Osteocyte (in vitro differentiated cells): Measurements from ENCODE around the gene USP28. TPM values are rescaled to one million over a fixed set of nuclear protein-coding genes. Genes with fewer than 3 reads are reported as not detected.
A peak's percentile ranks its signal among the peaks of the same experiment; 100 is the strongest.
"Not testable (repeated sequence)": the region's sequence is repeated elsewhere in the genome, so short reads cannot be mapped to it uniquely, and the experiment has no call there.

Source experiments
- DNase-seq: peaks from one replicate; pipeline ENCODE4 v3.0.0; 2021; ENCODE audit warnings: mixed read lengths; ENCODE audit not compliant: unreplicated experiment; ENCODE audit errors: extremely low spot score
- H3K27ac Mint-ChIP-seq: one replicate; pipeline ENCODE4 v1.8.0; 2021; ENCODE audit warnings: mild to moderate bottlenecking, mixed read lengths; ENCODE audit not compliant: unreplicated experiment
- H3K27me3 Mint-ChIP-seq: one replicate; pipeline ENCODE4 v1.8.0; 2021; ENCODE audit warnings: mixed read lengths; ENCODE audit not compliant: unreplicated experiment
- H3K36me3 Mint-ChIP-seq: one replicate; pipeline ENCODE4 v1.8.0; 2021; ENCODE audit warnings: mixed read lengths; ENCODE audit not compliant: unreplicated experiment
- H3K4me1 Mint-ChIP-seq: one replicate; pipeline ENCODE4 v1.8.0; 2021; ENCODE audit warnings: mixed read lengths; ENCODE audit not compliant: unreplicated experiment
- H3K4me3 Mint-ChIP-seq: one replicate; pipeline ENCODE4 v1.8.0; 2021; ENCODE audit warnings: mild to moderate bottlenecking, moderate library complexity, mixed read lengths; ENCODE audit not compliant: unreplicated experiment
- H3K9me3 Mint-ChIP-seq: one replicate; pipeline ENCODE4 v1.8.0; 2021; ENCODE audit warnings: mixed read lengths; ENCODE audit not compliant: unreplicated experiment
- total RNA-seq: library from RNA; stranded (reverse); gene quantifications from 2 replicates; pipeline ENCODE4 v1.2.1, GENCODE V29; 2021
- TF ChIP-seq, protein P1 (sequence below): fragments of 200-600 bp; sonication (generic); IDR thresholded peaks from 2 replicates; pipeline ENCODE4 v1.5.0; 2021; ENCODE audit warnings: antibody characterized with exemption, mild to moderate bottlenecking, moderate library complexity

Gene USP28
- total RNA-seq, 1 donor from 2014 or later = 37.2 TPM

- peaks cover 18% of the 10 kb centered on the region for H3K4me1 Mint-ChIP-seq
- H3K27me3 Mint-ChIP-seq = peaks cover 26% of the 10 kb centered on the region
- peaks cover 13% of the 10 kb centered on the region for H3K36me3 Mint-ChIP-seq
- peak overlapping the region; percentile 100 for H3K4me3 Mint-ChIP-seq
- TF ChIP-seq, protein P1, sequence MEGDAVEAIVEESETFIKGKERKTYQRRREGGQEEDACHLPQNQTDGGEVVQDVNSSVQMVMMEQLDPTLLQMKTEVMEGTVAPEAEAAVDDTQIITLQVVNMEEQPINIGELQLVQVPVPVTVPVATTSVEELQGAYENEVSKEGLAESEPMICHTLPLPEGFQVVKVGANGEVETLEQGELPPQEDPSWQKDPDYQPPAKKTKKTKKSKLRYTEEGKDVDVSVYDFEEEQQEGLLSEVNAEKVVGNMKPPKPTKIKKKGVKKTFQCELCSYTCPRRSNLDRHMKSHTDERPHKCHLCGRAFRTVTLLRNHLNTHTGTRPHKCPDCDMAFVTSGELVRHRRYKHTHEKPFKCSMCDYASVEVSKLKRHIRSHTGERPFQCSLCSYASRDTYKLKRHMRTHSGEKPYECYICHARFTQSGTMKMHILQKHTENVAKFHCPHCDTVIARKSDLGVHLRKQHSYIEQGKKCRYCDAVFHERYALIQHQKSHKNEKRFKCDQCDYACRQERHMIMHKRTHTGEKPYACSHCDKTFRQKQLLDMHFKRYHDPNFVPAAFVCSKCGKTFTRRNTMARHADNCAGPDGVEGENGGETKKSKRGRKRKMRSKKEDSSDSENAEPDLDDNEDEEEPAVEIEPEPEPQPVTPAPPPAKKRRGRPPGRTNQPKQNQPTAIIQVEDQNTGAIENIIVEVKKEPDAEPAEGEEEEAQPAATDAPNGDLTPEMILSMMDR = no peak
- H3K9me3 Mint-ChIP-seq = no peaks in the 10 kb centered on the region
- no peak overlapping the region for H3K27ac Mint-ChIP-seq
- DNase-seq = no peak
Measured at GRCh38 chr11:113771964-113772363, 103.4 kb downstream of the USP28 start.

DNA sequence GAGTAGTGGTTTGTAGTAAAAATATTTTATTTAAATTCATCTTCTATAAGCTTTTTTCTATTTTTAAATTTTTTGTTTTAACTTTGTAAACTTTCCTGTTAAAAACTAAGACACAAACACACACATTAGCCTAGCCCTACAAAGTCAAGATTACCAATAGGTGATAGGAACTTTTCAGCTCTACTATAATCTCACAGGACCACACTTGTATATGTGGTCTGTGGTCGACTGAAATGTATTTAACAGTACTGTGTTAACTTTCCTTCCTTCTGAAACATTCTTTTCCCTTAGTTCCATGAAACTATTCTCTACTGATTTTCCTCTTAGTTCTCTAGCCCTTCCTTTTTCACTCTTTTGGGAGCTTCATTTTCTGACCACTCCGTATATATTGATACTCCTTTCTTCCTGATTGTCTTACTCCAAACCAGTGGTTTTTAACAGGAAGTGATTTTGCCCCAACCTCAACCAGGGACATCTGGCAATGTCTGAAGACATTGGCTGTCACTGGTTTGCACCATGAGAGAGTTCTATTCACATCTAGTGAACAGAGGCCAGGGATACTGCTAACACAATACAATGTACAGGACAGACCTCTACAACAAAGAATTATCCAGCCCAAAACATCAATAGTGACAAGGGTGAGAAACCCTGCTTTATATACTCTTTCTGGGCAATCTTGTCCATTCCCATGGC is 110.7 kb downstream of the USP28 start:
- peaks cover 3% of the 10 kb centered on the region for H3K9me3 Mint-ChIP-seq
- peaks cover 31% of the 10 kb centered on the region for H3K36me3 Mint-ChIP-seq
- no peak overlapping the region for H3K27ac Mint-ChIP-seq
- H3K27me3 Mint-ChIP-seq = no peaks in the 10 kb centered on the region
- no peak for DNase-seq
- TF ChIP-seq, protein P1 = no peak
- H3K4me3 Mint-ChIP-seq = no peak overlapping the region
- H3K4me1 Mint-ChIP-seq = no peaks in the 10 kb centered on the region

GRCh38 chr11:113763040-113763439 is 112.3 kb downstream of the USP28 start:
- H3K36me3 Mint-ChIP-seq = peaks cover 35% of the 10 kb centered on the region
- not testable (repeated sequence) for H3K4me1 Mint-ChIP-seq, H3K27ac Mint-ChIP-seq, H3K27me3 Mint-ChIP-seq, H3K4me3 Mint-ChIP-seq, H3K9me3 Mint-ChIP-seq, DNase-seq

DNA sequence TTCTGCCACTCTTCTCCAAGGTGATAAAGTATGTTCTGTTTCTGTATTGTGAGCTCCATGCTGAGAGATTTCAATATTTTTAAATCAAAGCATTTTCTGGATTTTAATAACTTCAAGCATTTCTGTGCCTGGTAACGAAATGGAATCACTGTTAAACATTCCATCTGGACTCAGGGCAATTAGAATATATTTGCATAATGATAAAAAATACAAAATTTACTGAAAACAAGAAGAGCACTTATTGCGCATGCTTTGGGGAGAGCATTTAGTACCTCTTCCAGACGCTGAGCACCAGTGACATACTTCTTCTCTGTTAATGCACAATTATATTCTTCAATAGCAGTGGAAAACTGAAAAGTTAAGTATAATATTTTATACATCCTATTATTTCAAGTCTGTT is 115.1 kb downstream of the USP28 start:
- no peaks in the 10 kb centered on the region for H3K27me3 Mint-ChIP-seq
- DNase-seq = no peak
- H3K4me1 Mint-ChIP-seq = no peaks in the 10 kb centered on the region
- TF ChIP-seq, protein P1 = no peak
- no peak overlapping the region for H3K27ac Mint-ChIP-seq
- H3K36me3 Mint-ChIP-seq = peaks cover 41% of the 10 kb centered on the region
- no peak overlapping the region for H3K4me3 Mint-ChIP-seq
- H3K9me3 Mint-ChIP-seq = peaks cover 6% of the 10 kb centered on the region

GRCh38 chr11:113752932-113753331 is 122.4 kb downstream of the USP28 start:
- H3K27me3 Mint-ChIP-seq = no peaks in the 10 kb centered on the region
- TF ChIP-seq, protein P1 = no peak
- H3K36me3 Mint-ChIP-seq = peaks cover 18% of the 10 kb centered on the region
- DNase-seq = no peak
- H3K4me1 Mint-ChIP-seq = no peaks in the 10 kb centered on the region
- peaks cover 7% of the 10 kb centered on the region for H3K9me3 Mint-ChIP-seq
- no peak overlapping the region for H3K4me3 Mint-ChIP-seq
- no peak overlapping the region for H3K27ac Mint-ChIP-seq

Other genes starting within 250 kb of the USP28 start
- 0.60 and 1.6 TPM in 2 replicates for gene TMPRSS5, start 169.3 kb downstream of the USP28 start, total RNA-seq
- gene ZW10, start 101.9 kb downstream of the USP28 start, total RNA-seq = 14.3 and 14.7 TPM in 2 replicates
- not detected in 2 replicates for gene CLDN25, start 95.8 kb downstream of the USP28 start, total RNA-seq
- gene HTR3B, start 29.2 kb upstream of the USP28 start, total RNA-seq = not detected in 2 replicates
- not detected in 2 replicates for gene HTR3A, start 99.5 kb upstream of the USP28 start, total RNA-seq
- 19.1 and 20.3 TPM in 2 replicates for gene ZBTB16, start 184.1 kb upstream of the USP28 start, total RNA-seq